Endothelial cell of umbilical vein (primary cell): Measurements from ENCODE around the gene DTNA. TPM values are rescaled to one million over a fixed set of nuclear protein-coding genes. Genes with fewer than 3 reads are reported as not detected.

Source experiments
- BruUV-seq: library from RNA; stranded (reverse); fragments of 400-500 nt; replicated peaks from 2 replicates; lab custom pipeline; 2021; lab: Mats Ljungman, UMichigan
- CTCF ChIA-PET: fragments of 300-600, 350-600 bp; sonication (Branson Sonifier 250); formaldehyde crosslinking; loops from one replicate; lab custom pipeline; 2021; ENCODE audit warnings: antibody characterized with exemption, inconsistent platforms; lab: Charles Lee
- POLR2A ChIA-PET: fragments of 300-600, 350-600 bp; sonication (Branson Sonifier 250); formaldehyde crosslinking; loops from one replicate; lab custom pipeline; 2021; ENCODE audit warnings: antibody characterized with exemption, inconsistent platforms; lab: Charles Lee
- DNase-seq: peaks from one replicate; pipeline ENCODE4 v3.0.0-alpha.2; 2011; ENCODE audit warnings: low read depth, low spot score
- FAIRE-seq: peaks from 2 replicates; lab custom pipeline; 2011; peaks lifted over from hg19 to GRCh38; lab: Jason Lieb, UNC
- H2AFZ ChIP-seq: 2 replicates; pipeline ENCODE4 v1.6.0; 2012; ENCODE audit warnings: low read depth, low read length, control low read depth, inconsistent platforms
- H3K27ac ChIP-seq: 2 replicates; pipeline ENCODE4 v1.5.1; 2011; ENCODE audit warnings: low read depth, mild to moderate bottlenecking, control low read depth, low read length, moderate library complexity; ENCODE audit not compliant: insufficient read depth
- H3K27me3 ChIP-seq, 2 experiments: 2 replicates each; pipeline versions ENCODE4 v1.6.0 to v1.6.1; 2011; ENCODE audit warnings: low read length in 2 of 2, mixed read lengths in 1 of 2; ENCODE audit not compliant: control insufficient read depth in 2 of 2, insufficient read depth in 2 of 2
- H3K36me3 ChIP-seq, 2 experiments: 2 replicates in 1 of 2; 3 replicates in 1 of 2; pipeline ENCODE4 v1.5.1; 2011; ENCODE audit warnings: low read length in 2 of 2, mild to moderate bottlenecking in 1 of 2, moderate library complexity in 1 of 2; ENCODE audit not compliant: control insufficient read depth in 2 of 2, insufficient read depth in 2 of 2; ENCODE audit errors: extremely low read depth in 1 of 2
- H3K4me1 ChIP-seq: 3 replicates; pipeline ENCODE4 v1.5.1; 2011; ENCODE audit warnings: mild to moderate bottlenecking, low read length; ENCODE audit not compliant: control insufficient read depth, insufficient read depth; ENCODE audit errors: extremely low read depth
- H3K4me2 ChIP-seq: 2 replicates; pipeline ENCODE4 v1.6.1; 2011; ENCODE audit warnings: low read length, control low read depth, mixed read lengths; ENCODE audit not compliant: insufficient read depth
- H3K4me3 ChIP-seq, 3 experiments: fragments of 200-600 bp in 1 of 3; sonication (generic), shearing (Covaris generic) in 1 of 3; replicated peaks in 1 of 3; 2 replicates each; pipeline ENCODE4 v1.5.1; 2011 to 2016; ENCODE audit warnings: control low read depth in 3 of 3, low read length in 3 of 3, mild to moderate bottlenecking in 2 of 3, inconsistent platforms in 1 of 3, low read depth in 1 of 3, moderate library complexity in 1 of 3; ENCODE audit not compliant: insufficient read depth in 1 of 3
- H3K79me2 ChIP-seq: 2 replicates; pipeline ENCODE4 v1.6.0; 2012; ENCODE audit warnings: low read length, inconsistent platforms; ENCODE audit not compliant: control insufficient read depth, insufficient read depth
- H3K9ac ChIP-seq: replicated peaks from 2 replicates; pipeline ENCODE3; 2011; ENCODE audit warnings: low read length, control low read depth; ENCODE audit not compliant: insufficient read depth; ENCODE audit errors: extremely low read depth
- H3K9me1 ChIP-seq: replicated peaks from 3 replicates; pipeline ENCODE4 v1.6.0; 2011; ENCODE audit warnings: mild to moderate bottlenecking, low read length; ENCODE audit not compliant: control insufficient read depth, insufficient read depth; ENCODE audit errors: extremely low read depth
- H3K9me3 ChIP-seq: replicated peaks from 2 replicates; pipeline ENCODE4 v1.5.1; 2012; ENCODE audit warnings: low read length, inconsistent platforms; ENCODE audit not compliant: control insufficient read depth, insufficient read depth
- H4K20me1 ChIP-seq: replicated peaks from 2 replicates; pipeline ENCODE3; 2011; ENCODE audit warnings: mild to moderate bottlenecking, low read length; ENCODE audit not compliant: control insufficient read depth, insufficient read depth; ENCODE audit errors: extremely low read depth
- CTCF ChIP-seq, 2 donors: IDR thresholded peaks; 1 replicate in 1 of 2; 2 replicates in 1 of 2; pipeline ENCODE4 v1.5.1; 2011; ENCODE audit warnings: low read length in 2 of 2, mild to moderate bottlenecking in 2 of 2, moderate library complexity in 2 of 2, control low read depth in 1 of 2, inconsistent platforms in 1 of 2, low read depth in 1 of 2; ENCODE audit not compliant: insufficient read depth in 1 of 2; ENCODE audit errors: extremely low read depth in 1 of 2
- EZH2 ChIP-seq: IDR thresholded peaks from 2 replicates; pipeline ENCODE4 v1.6.1; 2012; ENCODE audit warnings: borderline replicate concordance, low read depth, mild to moderate bottlenecking, moderate library complexity, low read length, inconsistent platforms; ENCODE audit not compliant: severe bottlenecking
- FOS ChIP-seq: IDR thresholded peaks from 2 replicates; pipeline ENCODE4 v1.6.1; 2011; ENCODE audit warnings: mild to moderate bottlenecking, low read length, moderate library complexity, borderline replicate concordance; ENCODE audit not compliant: insufficient read depth
- GATA2 ChIP-seq: IDR thresholded peaks from 2 replicates; pipeline ENCODE4 v1.7.0; 2011; ENCODE audit warnings: low read depth, mild to moderate bottlenecking, moderate library complexity, mixed read lengths, low read length; ENCODE audit not compliant: insufficient read length, insufficient read depth
- MAX ChIP-seq: IDR thresholded peaks from 2 replicates; pipeline ENCODE4 v1.6.1; 2011; ENCODE audit not compliant: insufficient read depth, insufficient read length
- MYC ChIP-seq: IDR thresholded peaks from one replicate; pipeline ENCODE4 v1.6.1; 2011; ENCODE audit warnings: mild to moderate bottlenecking, low read depth, low read length
- POLR2A ChIP-seq: IDR thresholded peaks from 2 replicates; pipeline ENCODE4 v1.6.1; 2012; ENCODE audit warnings: low read depth, mild to moderate bottlenecking, control low read depth, low read length
- dilution Hi-C: fragments of 300-500 bp; cut with MboI; formaldehyde crosslinking; loops from one replicate; pipeline ENCODE4 v1.15.0; 2019; ENCODE audit warnings: low sequenced_read_pairs; ENCODE audit not compliant: extremely low pct_ligation_motif_present
- intact Hi-C: fragments of 100-400 bp; cut with micrococcal nuclease; formaldehyde crosslinking; loops from one replicate; pipeline ENCODE4 v1.10.0; 2022
- polyA plus RNA-seq, 4 experiments: library from polyadenylated mRNA; depleted of rRNA in 3 of 4; stranded (reverse) in 3 of 4; unstranded in 1 of 4; fragments of >200 nt; gene quantifications; 2 replicates each; pipeline versions ENCODE4 v1.2.1 to v1.2.3, GENCODE V29; 2011 to 2012; ENCODE audit warnings: missing spikeins in 1 of 4
- total RNA-seq: library from RNA; stranded (reverse); gene quantifications from 2 replicates; pipeline ENCODE4 v1.2.3, GENCODE V29; 2021

Gene DTNA
- total and polyA plus RNA-seq, 2 donors (not counting 3 experiments of a cell fraction or from before 2014, with no cell fraction given): 6.6 to 15.3 TPM

- no peaks in the 10 kb centered on the region for H3K27me3 ChIP-seq
- H3K27ac ChIP-seq: no peak overlapping the region
- no peak for TF ChIP-seq CTCF (IDR thresholded peaks at IDR 0.05; ENCODE audit: extremely low read depth in 1 of 2, insufficient read depth in 1 of 2, low read depth in 1 of 2, low read length in 2 of 2)
- TF ChIP-seq FOS: no peak
- no peak for TF ChIP-seq MAX
- no peak for TF ChIP-seq POLR2A
- TF ChIP-seq MYC: no peak
- TF ChIP-seq EZH2: no peak
- TF ChIP-seq GATA2: no peak
- no peaks in the 10 kb centered on the region for H3K36me3 ChIP-seq
- H3K4me3 ChIP-seq: no peak overlapping the region
- FAIRE-seq (peak; percentile 62), DNase-seq (no peak)
- ChIA-PET CTCF (interaction anchor here (2.0 to 11.4 kb wide), 3 partner anchors 26 to 661 kb away, joined by 4 to 314 read pairs (median 18); no protein-coding TSS in a partner anchor), POLR2A (no interaction called here)
- no peaks in the 10 kb centered on the region for H3K4me1 ChIP-seq
- no peaks in the 10 kb centered on the region for H3K79me2 ChIP-seq
- no peaks in the 10 kb centered on the region for H3K9me3 ChIP-seq
- no peak overlapping the region for H3K9ac ChIP-seq
- intact Hi-C loops: no loop called here
- no TSS peak for BruUV-seq
- dilution Hi-C loops: no loop called here
- no peaks in the 10 kb centered on the region for H4K20me1 ChIP-seq
- H3K4me2 ChIP-seq: no peak overlapping the region
- peak overlapping the region; percentile 8 for H2AFZ ChIP-seq
- H3K9me1 ChIP-seq: no peaks in the 10 kb centered on the region
Observed at GRCh38 chr18:34783501-34783900, 73.4 kb downstream of the DTNA start.
